OCI-LY7 (cell line): ENCODE results near the gene MAPK13. TPM values are rescaled to one million over a fixed set of nuclear protein-coding genes. Genes with fewer than 3 reads are reported as not detected.
A peak's percentile ranks its signal among the peaks of the same experiment; 100 is the strongest.

Source experiments
- BruUV-seq: library from RNA; stranded (reverse); fragments of 400-500 nt; replicated peaks from 2 replicates; lab custom pipeline; 2021; lab: Mats Ljungman, UMichigan
- CTCF ChIA-PET: fragments of 300-600 bp; sonication (Branson Sonifier 250); formaldehyde crosslinking; loops from one replicate; lab custom pipeline; 2022; ENCODE audit warnings: antibody characterized with exemption; ENCODE audit not compliant: unreplicated experiment; lab: Charles Lee
- POLR2A ChIA-PET: fragments of 300-600 bp; sonication (Branson Sonifier 250); formaldehyde crosslinking; loops from one replicate; lab custom pipeline; 2022; ENCODE audit warnings: antibody characterized with exemption; lab: Charles Lee
- DNase-seq: peaks from one replicate; pipeline ENCODE4 v3.0.0-alpha.2; 2015; ENCODE audit warnings: low spot score
- H2AFZ ChIP-seq: fragments of 200-600 bp; sonication (generic), shearing (Covaris generic); 2 replicates; pipeline ENCODE4 v1.6.1; 2014; ENCODE audit warnings: mild to moderate bottlenecking, antibody characterized with exemption, low read length, moderate library complexity
- H3K27ac ChIP-seq: fragments of 200-600 bp; sonication (generic); 2 replicates; pipeline ENCODE4 v1.5.1; 2014; ENCODE audit warnings: mixed run types, low read depth, mild to moderate bottlenecking, moderate library complexity, low read length, inconsistent platforms; ENCODE audit not compliant: poor library complexity, severe bottlenecking
- H3K36me3 ChIP-seq: fragments of 200-600 bp; sonication (generic); 2 replicates; pipeline ENCODE4 v1.6.1; 2014; ENCODE audit warnings: mild to moderate bottlenecking, antibody characterized with exemption, low read length, moderate library complexity, mixed read lengths; ENCODE audit not compliant: insufficient read depth
- H3K4me1 ChIP-seq: fragments of 200-600 bp; sonication (generic); 2 replicates; pipeline ENCODE4 v1.5.1; 2014; ENCODE audit warnings: mild to moderate bottlenecking, low read length; ENCODE audit not compliant: insufficient read depth, poor library complexity, severe bottlenecking
- H3K4me2 ChIP-seq: fragments of 200-600 bp; sonication (generic); 2 replicates; pipeline ENCODE4 v1.6.1; 2014; ENCODE audit warnings: mild to moderate bottlenecking, low read length
- H3K4me3 ChIP-seq: fragments of 200-600 bp; sonication (generic); 2 replicates; pipeline ENCODE4 v1.5.1; 2014; ENCODE audit warnings: mild to moderate bottlenecking, low read depth, low read length; ENCODE audit not compliant: poor library complexity, severe bottlenecking
- H3K79me2 ChIP-seq: fragments of 200-600 bp; sonication (generic); 2 replicates; pipeline ENCODE4 v1.6.1; 2016; ENCODE audit warnings: low read depth, mild to moderate bottlenecking, low read length, moderate library complexity, mixed read lengths; ENCODE audit not compliant: insufficient read depth
- H3K9me2 ChIP-seq: fragments of 200-600 bp; sonication (generic); 2 replicates; pipeline ENCODE4 v1.6.1; 2016; ENCODE audit warnings: mild to moderate bottlenecking, low read length, mixed read lengths; ENCODE audit not compliant: insufficient read depth
- H3K9me3 ChIP-seq: fragments of 200-600 bp; sonication (generic); 2 replicates; pipeline ENCODE4 v1.6.1; 2014; ENCODE audit warnings: mild to moderate bottlenecking, mixed run types, low read length, mixed read lengths
- H4K20me1 ChIP-seq: fragments of 200-600 bp; sonication (generic); 2 replicates; pipeline ENCODE4 v1.6.1; 2014; ENCODE audit warnings: mild to moderate bottlenecking, antibody characterized with exemption, low read length, moderate library complexity, mixed read lengths; ENCODE audit not compliant: insufficient read depth
- EZH2phosphoT487 ChIP-seq: fragments of 200-600 bp; sonication (generic); IDR thresholded peaks from 2 replicates; pipeline ENCODE4 v1.6.1; 2018; ENCODE audit warnings: low read depth, borderline replicate concordance, mild to moderate bottlenecking, mixed run types, antibody characterized with exemption, low read length, moderate library complexity, mixed read lengths
- intact Hi-C: fragments of 100-400 bp; cut with micrococcal nuclease; formaldehyde crosslinking; loops from one replicate; pipeline ENCODE4 v1.10.0; 2022; ENCODE audit not compliant: unreplicated experiment
- total RNA-seq, 2 experiments: library from RNA; depleted of rRNA in 1 of 2; stranded (reverse); fragments of >200 nt in 1 of 2; shearing (Covaris generic) in 1 of 2; gene quantifications; 2 replicates each; pipeline ENCODE4 v1.2.3, GENCODE V29; 2014 to 2022
- TF ChIP-seq, protein P1 (sequence below): fragments of 200-600 bp; sonication (generic); conservative IDR thresholded peaks from 2 replicates; pipeline ENCODE4 v1.5.1; 2014; ENCODE audit warnings: mild to moderate bottlenecking, antibody characterized with exemption, low read length, moderate library complexity, mixed read lengths

The MAPK13 gene
- total RNA-seq, 2 experiments from 2014 or later: 0.88 to 1.8 TPM

DNA sequence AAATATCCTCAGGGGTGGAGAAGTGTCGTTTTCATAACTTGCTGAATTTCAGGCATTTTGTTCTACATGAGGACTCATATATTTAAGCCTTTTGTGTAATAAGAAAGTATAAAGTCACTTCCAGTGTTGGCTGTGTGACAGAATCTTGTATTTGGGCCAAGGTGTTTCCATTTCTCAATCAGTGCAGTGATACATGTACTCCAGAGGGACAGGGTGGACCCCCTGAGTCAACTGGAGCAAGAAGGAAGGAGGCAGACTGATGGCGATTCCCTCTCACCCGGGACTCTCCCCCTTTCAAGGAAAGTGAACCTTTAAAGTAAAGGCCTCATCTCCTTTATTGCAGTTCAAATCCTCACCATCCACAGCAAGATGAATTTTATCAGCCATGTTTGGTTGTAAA is 20.3 kb upstream of the MAPK13 start:
- no peaks in the 10 kb centered on the region for H3K79me2 ChIP-seq
- no peak overlapping the region for H2AFZ ChIP-seq
- H3K4me2 ChIP-seq: peak overlapping the region; percentile 60
- BruUV-seq: TSS peak; percentile 37
- no peak for TF ChIP-seq EZH2phosphoT487
- TF ChIP-seq, protein P1, sequence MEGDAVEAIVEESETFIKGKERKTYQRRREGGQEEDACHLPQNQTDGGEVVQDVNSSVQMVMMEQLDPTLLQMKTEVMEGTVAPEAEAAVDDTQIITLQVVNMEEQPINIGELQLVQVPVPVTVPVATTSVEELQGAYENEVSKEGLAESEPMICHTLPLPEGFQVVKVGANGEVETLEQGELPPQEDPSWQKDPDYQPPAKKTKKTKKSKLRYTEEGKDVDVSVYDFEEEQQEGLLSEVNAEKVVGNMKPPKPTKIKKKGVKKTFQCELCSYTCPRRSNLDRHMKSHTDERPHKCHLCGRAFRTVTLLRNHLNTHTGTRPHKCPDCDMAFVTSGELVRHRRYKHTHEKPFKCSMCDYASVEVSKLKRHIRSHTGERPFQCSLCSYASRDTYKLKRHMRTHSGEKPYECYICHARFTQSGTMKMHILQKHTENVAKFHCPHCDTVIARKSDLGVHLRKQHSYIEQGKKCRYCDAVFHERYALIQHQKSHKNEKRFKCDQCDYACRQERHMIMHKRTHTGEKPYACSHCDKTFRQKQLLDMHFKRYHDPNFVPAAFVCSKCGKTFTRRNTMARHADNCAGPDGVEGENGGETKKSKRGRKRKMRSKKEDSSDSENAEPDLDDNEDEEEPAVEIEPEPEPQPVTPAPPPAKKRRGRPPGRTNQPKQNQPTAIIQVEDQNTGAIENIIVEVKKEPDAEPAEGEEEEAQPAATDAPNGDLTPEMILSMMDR: no peak
- ChIA-PET POLR2A (interaction anchor here (0.9 kb wide), 1 partner anchor 11 kb away, joined by 3 read pairs; no protein-coding TSS in a partner anchor), CTCF (no interaction called here)
- DNase-seq: no peak
- peaks cover 45% of the 10 kb centered on the region for H3K36me3 ChIP-seq
- peak overlapping the region; percentile 89 for H3K27ac ChIP-seq
- H3K4me3 ChIP-seq: no peak overlapping the region
- no peaks in the 10 kb centered on the region for H4K20me1 ChIP-seq
- intact Hi-C loops: loop anchor here (5.0 kb wide), 1 partner anchor 83 kb away; the partner anchor contains the start of gene MAPK14
- no peaks in the 10 kb centered on the region for H3K9me2 ChIP-seq
- peaks cover 75% of the 10 kb centered on the region for H3K4me1 ChIP-seq
- H3K9me3 ChIP-seq: no peaks in the 10 kb centered on the region

DNA sequence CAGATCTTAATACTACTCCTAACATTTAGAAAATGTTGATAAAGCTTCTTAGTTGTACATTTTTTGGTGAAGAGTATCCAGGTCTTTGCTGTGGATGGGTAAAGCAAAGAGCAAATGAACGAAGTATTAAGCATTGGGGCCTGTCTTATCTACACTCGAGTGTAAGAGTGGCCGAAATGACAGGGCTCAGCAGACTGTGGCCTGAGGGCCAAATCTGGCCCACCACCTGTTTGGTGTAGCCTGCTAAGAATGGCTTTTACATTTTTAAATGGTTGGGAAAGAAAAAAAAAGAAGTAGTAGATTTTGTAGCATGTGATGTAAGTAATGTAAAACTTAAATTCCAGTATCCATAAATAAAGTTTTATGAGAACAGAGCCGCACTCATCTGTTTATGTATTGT is 19.4 kb upstream of the MAPK13 start:
- peak; percentile 62 for DNase-seq
- peak overlapping the region; percentile 89 for H3K27ac ChIP-seq
- intact Hi-C loops: loop anchor here (5.0 kb wide), 1 partner anchor 84 kb away; the partner anchor contains the start of gene MAPK14
- CTCF ChIA-PET: interaction anchor here (0.7 kb wide), 1 partner anchor 11 kb away, joined by 3 read pairs; no protein-coding TSS in a partner anchor
- H3K4me1 ChIP-seq: peaks cover 83% of the 10 kb centered on the region
- no peak overlapping the region for H3K4me3 ChIP-seq
- no peaks in the 10 kb centered on the region; the same call in 1 of the 2 replicates for H3K9me3 ChIP-seq
- H2AFZ ChIP-seq: no peak overlapping the region
- H4K20me1 ChIP-seq: no peaks in the 10 kb centered on the region
- no peaks in the 10 kb centered on the region for H3K9me2 ChIP-seq
- H3K4me2 ChIP-seq: peak overlapping the region; percentile 60
- POLR2A ChIA-PET: interaction anchor here (0.9 to 1.1 kb wide), 2 partner anchors 10 to 85 kb away, joined by 3 read pairs; no protein-coding TSS in a partner anchor
- no peak for TF ChIP-seq EZH2phosphoT487
- TF ChIP-seq, protein P1: no peak
- peaks cover 41% of the 10 kb centered on the region for H3K36me3 ChIP-seq
- no TSS peak for BruUV-seq
- H3K79me2 ChIP-seq: no peaks in the 10 kb centered on the region

DNA sequence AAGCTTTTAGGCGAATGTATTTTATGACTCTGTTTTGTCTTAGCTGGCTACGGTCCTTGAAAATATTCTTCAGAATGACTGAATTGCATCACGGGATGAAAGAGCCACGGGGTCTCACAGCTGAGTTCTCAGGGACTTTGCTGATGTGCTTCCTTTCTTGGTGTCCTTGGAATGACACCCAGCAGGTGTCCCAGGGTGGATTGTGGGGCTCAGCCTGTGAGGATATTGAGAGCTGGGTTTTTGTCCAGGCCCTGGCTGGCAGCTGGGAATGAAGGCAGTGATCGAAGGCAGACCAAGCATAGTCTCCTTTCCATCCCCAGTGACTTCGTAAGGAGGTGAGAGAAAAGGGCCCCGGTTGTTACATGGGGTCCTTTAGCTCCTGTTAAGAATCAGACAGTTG is 18.8 kb upstream of the MAPK13 start:
- peak overlapping the region; percentile 89 for H3K27ac ChIP-seq
- H3K79me2 ChIP-seq: no peaks in the 10 kb centered on the region
- no peaks in the 10 kb centered on the region; the same call in 1 of the 2 replicates for H3K9me3 ChIP-seq
- no peaks in the 10 kb centered on the region for H3K9me2 ChIP-seq
- H3K36me3 ChIP-seq: peaks cover 42% of the 10 kb centered on the region
- intact Hi-C loops: loop anchor here (5.0 kb wide), 1 partner anchor 84 kb away; the partner anchor contains the start of gene MAPK14
- TF ChIP-seq, protein P1: no peak
- TF ChIP-seq EZH2phosphoT487: no peak
- no peak for DNase-seq
- ChIA-PET POLR2A (interaction anchor here (0.6 to 1.1 kb wide), 5 partner anchors 20 to 86 kb away, joined by 3 to 4 read pairs (median 4); no protein-coding TSS in a partner anchor), CTCF (interaction anchor here (0.7 kb wide), 1 partner anchor 10 kb away, joined by 3 read pairs; no protein-coding TSS in a partner anchor)
- H3K4me3 ChIP-seq: no peak overlapping the region
- H4K20me1 ChIP-seq: no peaks in the 10 kb centered on the region
- H3K4me2 ChIP-seq: peak overlapping the region; percentile 60
- peaks cover 90% of the 10 kb centered on the region for H3K4me1 ChIP-seq
- BruUV-seq: no TSS peak
- no peak overlapping the region for H2AFZ ChIP-seq
